Spinal cord (tissue), 10 donors: Measurements from ENCODE around the gene HTN3. TPM values are rescaled to one million over a fixed set of nuclear protein-coding genes. Genes with fewer than 3 reads are reported as not detected.
"Not testable (repeated sequence)": the region's sequence is repeated elsewhere in the genome, so short reads cannot be mapped to it uniquely, and the experiment has no call there.

Experiments used
- DNase-seq, 6 donors: peaks; one replicate each; pipeline versions ENCODE4 v3.0.0 to v3.0.0-alpha.2; 2013 to 2015; ENCODE audit warnings: low spot score in 6 of 6, low read depth in 4 of 6
- H3K27ac ChIP-seq: one replicate; pipeline ENCODE4 v1.5.1; 2013; ENCODE audit warnings: low read depth, low read length, control low read depth
- H3K27me3 ChIP-seq: one replicate; pipeline ENCODE4 v1.6.1; 2013; ENCODE audit warnings: low read length; ENCODE audit not compliant: control insufficient read depth, insufficient read depth
- H3K36me3 ChIP-seq: one replicate; pipeline ENCODE4 v1.6.1; 2013; ENCODE audit warnings: low read length; ENCODE audit not compliant: control insufficient read depth, insufficient read depth
- H3K4me1 ChIP-seq: one replicate; pipeline ENCODE4 v1.6.1; 2013; ENCODE audit warnings: low read length; ENCODE audit not compliant: control insufficient read depth, insufficient read depth
- H3K4me3 ChIP-seq: one replicate; pipeline ENCODE4 v1.5.1; 2013; ENCODE audit warnings: low read depth, low read length, control low read depth
- H3K9me3 ChIP-seq: one replicate; pipeline ENCODE4 v1.6.1; 2013; ENCODE audit warnings: low read length; ENCODE audit not compliant: control insufficient read depth, insufficient read depth
- WGBS: methylation state at CpG from one replicate; pipeline ENCODE4 v1.1.5; 2013; ENCODE audit warnings: missing lambda C conversion rate; ENCODE audit not compliant: insufficient coverage; 5-methylcytosine and 5-hydroxymethylcytosine counted together
- long read RNA-seq, 4 donors: transcript quantifications; one replicate each; lab custom pipeline, GENCODE V29; 2026
- polyA plus RNA-seq, 2 donors: library from polyadenylated mRNA; unstranded; fragments of 120-200 nt; gene quantifications; one replicate each; pipeline ENCODE4 v1.2.1, GENCODE V29; 2013; ENCODE audit not compliant: insufficient read length in 2 of 2
- total RNA-seq, 2 donors: library from RNA; depleted of rRNA in 1 of 2; stranded (reverse); fragments of 120-200 nt in 1 of 2; fragments of >200 nt in 1 of 2; gene quantifications; one replicate each; pipeline versions ENCODE4 v1.2.3 to v1.2.4, GENCODE V29; 2013 to 2014
- donor health status: healthy.

The HTN3 gene
- total RNA-seq (not detected), polyA plus RNA-seq (not detected)
- long read RNA-seq, donor 1, result 0 reads
- long read RNA-seq, donor 2, result 0 reads
- long read RNA-seq, donor 3, result 0 reads
- long read RNA-seq, donor 4, result 0 reads

GRCh38 chr4:70028159-70028558, at the start of gene HTN3:
HTN3 (plus strand) TSS chr4:70028459; CDS start chr4:70030741, 2,282 bp downstream.
- not testable (repeated sequence) for H3K27ac ChIP-seq, DNase-seq, H3K36me3 ChIP-seq, H3K27me3 ChIP-seq, H3K9me3 ChIP-seq, H3K4me1 ChIP-seq, H3K4me3 ChIP-seq
- WGBS, result 100% methylated on average over 2 of the region's 7 CpGs

DNA sequence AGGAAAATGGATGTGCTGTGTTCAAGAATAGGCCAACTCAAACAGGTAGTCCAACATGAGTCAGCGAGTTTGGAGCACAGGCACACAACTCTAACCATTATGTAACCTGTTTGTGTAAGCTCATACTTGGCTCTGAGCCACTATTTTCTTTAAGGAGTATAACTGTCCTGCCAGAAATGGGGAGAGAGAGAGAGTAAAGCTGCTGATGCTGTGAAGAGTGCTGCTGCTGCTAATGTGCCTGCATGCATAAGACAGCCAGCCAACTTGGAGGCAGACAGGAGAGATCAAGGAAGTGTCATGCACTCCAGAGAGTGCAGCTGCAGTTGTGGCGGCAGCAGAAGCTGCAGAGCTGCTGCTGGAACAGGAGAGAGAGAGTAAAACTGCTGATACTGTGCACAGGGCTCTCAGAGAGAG, 44.2 kb upstream of the HTN3 start:
- no peaks in the 10 kb centered on the region for H3K4me1 ChIP-seq
- H3K36me3 ChIP-seq, result no peaks in the 10 kb centered on the region
- no peak overlapping the region for H3K4me3 ChIP-seq
- 56% methylated on average over 1 of the region's 2 CpGs for WGBS
- H3K27ac ChIP-seq, result no peak overlapping the region
- DNase-seq, result peak in 4 of 6 donors; percentile 2 to 53 (median 26)
- H3K9me3 ChIP-seq, result no peaks in the 10 kb centered on the region
- H3K27me3 ChIP-seq, result no peaks in the 10 kb centered on the region

GRCh38 chr4:69986663-69987062, 41.6 kb upstream of the HTN3 start:
- no peaks in the 10 kb centered on the region for H3K27me3 ChIP-seq
- DNase-seq, result no peak
- no peak overlapping the region for H3K27ac ChIP-seq
- H3K36me3 ChIP-seq, result no peaks in the 10 kb centered on the region
- no CpG with 5 or more reads among the region's 1 CpG for WGBS
- H3K4me1 ChIP-seq, result no peaks in the 10 kb centered on the region
- no peaks in the 10 kb centered on the region for H3K9me3 ChIP-seq
- no peak overlapping the region for H3K4me3 ChIP-seq

DNA sequence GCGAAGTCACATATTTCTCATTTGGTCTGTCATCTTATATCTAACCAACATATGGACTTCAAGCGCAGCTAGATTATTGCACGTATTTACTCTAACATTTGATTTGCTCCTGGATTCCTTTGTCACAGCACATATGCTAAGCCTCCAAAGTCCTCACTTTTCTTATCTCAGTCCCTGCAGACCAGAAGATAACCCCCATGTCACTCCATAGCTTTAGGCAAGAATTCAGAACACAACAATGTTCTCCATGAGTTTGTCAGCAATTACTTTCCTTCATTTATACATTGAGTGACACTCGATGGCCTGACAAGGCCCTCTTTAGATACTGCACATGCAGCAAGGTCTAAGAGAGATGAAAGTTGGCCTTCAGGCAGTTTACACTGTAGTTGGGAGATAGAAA, 37.2 kb upstream of the HTN3 start:
- Histone ChIP-seq H3K27me3 (no peaks in the 10 kb centered on the region), H3K9me3 (no peaks in the 10 kb centered on the region), H3K27ac (no peak overlapping the region), H3K4me1 (no peaks in the 10 kb centered on the region), H3K36me3 (no peaks in the 10 kb centered on the region), H3K4me3 (no peak overlapping the region)
- no peak for DNase-seq
- WGBS, result 92% methylated on average over 3 of the region's 4 CpGs

DNA sequence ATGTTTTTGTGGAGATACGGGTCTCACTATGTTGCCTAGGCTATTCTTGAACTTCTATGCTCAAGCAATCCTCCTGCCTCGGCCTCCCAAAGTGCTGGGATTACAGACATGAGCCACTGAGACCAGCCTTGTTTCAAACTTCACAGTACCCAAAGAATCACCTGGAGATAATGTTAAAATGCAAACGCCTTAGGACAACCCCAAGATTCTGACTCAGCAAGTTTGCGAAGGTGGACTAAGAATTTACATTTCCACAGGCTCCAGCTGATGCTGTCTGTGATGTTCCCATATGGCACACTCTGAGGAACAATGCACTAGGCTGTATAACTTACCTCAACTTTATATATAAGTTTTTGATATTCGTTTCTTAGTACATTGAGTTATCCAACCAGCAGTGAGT, 33.5 kb upstream of the HTN3 start:
- H3K27ac ChIP-seq, result no peak overlapping the region
- no peaks in the 10 kb centered on the region for H3K36me3 ChIP-seq
- no peaks in the 10 kb centered on the region for H3K4me1 ChIP-seq
- no peak overlapping the region for H3K4me3 ChIP-seq
- WGBS, result 100% methylated on average over 1 of the region's 5 CpGs
- DNase-seq, result no peak
- no peaks in the 10 kb centered on the region for H3K9me3 ChIP-seq
- no peaks in the 10 kb centered on the region for H3K27me3 ChIP-seq

- Histone ChIP-seq H3K9me3 (no peaks in the 10 kb centered on the region), H3K4me1 (no peaks in the 10 kb centered on the region), H3K27ac (no peak within 1 kb of the TSS), H3K4me3 (no peak within 1 kb of the TSS), H3K27me3 (no peaks in the 10 kb centered on the region), H3K36me3 (no peaks in the 10 kb centered on the region)
- no peak for DNase-seq
- no CpG with 5 or more reads among the region's 3 CpGs for WGBS
Measured at GRCh38 chr4:69995526-69996016, 32.7 kb upstream of the HTN3 start, which contains the start of gene STATH. STATH (plus strand) TSS chr4:69995966; CDS start chr4:69998438, 2,472 bp downstream.

DNA sequence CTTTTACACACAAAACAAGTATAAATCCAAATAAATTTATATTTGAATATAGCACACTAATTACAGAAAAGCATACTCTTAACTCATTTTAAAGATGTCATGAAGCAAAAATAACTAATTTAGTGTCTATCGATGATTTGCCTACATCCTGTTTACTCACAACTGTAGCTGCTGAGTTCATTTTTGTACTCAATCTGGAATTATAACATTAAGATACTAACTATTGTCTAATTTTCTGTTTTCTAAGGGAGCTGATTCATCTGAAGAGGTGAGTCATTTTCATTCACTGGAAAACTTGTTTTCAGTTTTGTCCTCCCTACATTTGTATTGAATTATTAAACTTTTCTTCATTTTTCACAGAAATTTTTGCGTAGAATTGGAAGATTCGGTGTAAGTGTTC, 28.8 kb upstream of the HTN3 start:
- Histone ChIP-seq H3K27ac (no peak overlapping the region), H3K36me3 (no peaks in the 10 kb centered on the region), H3K4me3 (no peak overlapping the region), H3K9me3 (no peaks in the 10 kb centered on the region), H3K27me3 (no peaks in the 10 kb centered on the region), H3K4me1 (no peaks in the 10 kb centered on the region)
- no peak for DNase-seq
- WGBS, result no CpG with 5 or more reads among the region's 3 CpGs

- Histone ChIP-seq H3K27me3 (no peaks in the 10 kb centered on the region), H3K4me1 (no peaks in the 10 kb centered on the region), H3K4me3 (no peak overlapping the region), H3K9me3 (no peaks in the 10 kb centered on the region), H3K36me3 (no peaks in the 10 kb centered on the region), H3K27ac (no peak overlapping the region)
- no peak for DNase-seq
- no CpG with 5 or more reads among the region's 1 CpG for WGBS
Measured at GRCh38 chr4:70000711-70001110, 27.5 kb upstream of the HTN3 start.

DNA sequence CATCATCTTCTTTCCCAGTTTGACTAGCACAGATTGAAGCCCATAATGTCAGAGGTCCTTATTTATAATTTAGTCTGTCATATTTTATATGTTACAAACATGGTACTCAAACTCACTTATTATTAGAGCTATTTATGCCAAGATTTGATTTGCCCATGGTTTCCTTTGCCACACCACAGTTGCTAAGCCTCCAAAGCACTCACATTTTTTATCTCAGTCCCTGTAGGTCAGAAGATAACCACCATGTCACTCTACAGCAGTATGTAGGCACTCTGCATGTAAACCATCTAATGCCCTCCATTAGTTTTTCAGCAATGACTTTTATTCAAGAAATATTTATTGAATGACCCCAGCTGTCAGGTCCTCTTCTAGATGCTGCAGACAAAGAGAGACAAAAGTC, 25.8 kb upstream of the HTN3 start:
- H3K27ac ChIP-seq, result no peak overlapping the region
- H3K4me3 ChIP-seq, result no peak overlapping the region
- H3K9me3 ChIP-seq, result no peaks in the 10 kb centered on the region
- no peaks in the 10 kb centered on the region for H3K27me3 ChIP-seq
- H3K36me3 ChIP-seq, result no peaks in the 10 kb centered on the region
- H3K4me1 ChIP-seq, result no peaks in the 10 kb centered on the region
- DNase-seq, result no peak

DNA sequence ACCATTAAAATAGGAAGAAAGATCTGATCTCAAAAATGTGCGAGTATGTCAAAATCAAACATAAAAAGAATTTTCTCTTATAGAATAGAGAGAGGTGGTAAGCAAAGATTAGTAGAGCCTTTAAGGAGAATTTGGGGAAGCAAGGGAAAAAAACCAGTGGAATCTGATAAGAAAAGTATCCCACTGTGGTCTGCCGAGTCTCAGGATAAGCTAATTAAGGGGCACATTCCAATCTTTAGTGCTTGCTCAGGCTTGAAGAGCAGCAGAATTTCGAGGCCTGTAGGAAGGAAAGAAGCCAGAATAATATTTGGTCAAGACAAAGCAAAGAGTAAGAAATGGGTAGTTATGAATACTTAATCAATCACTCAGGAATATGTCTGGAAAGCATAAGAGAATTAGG, 19.5 kb upstream of the HTN3 start:
- Histone ChIP-seq H3K4me1 (no peaks in the 10 kb centered on the region), H3K36me3 (no peaks in the 10 kb centered on the region), H3K27ac (no peak overlapping the region), H3K27me3 (no peaks in the 10 kb centered on the region), H3K9me3 (no peaks in the 10 kb centered on the region), H3K4me3 (no peak overlapping the region)
- WGBS, result 60% methylated on average over 1 of the region's 3 CpGs
- DNase-seq, result no peak
